ENCODE results near the gene ACTL6B. TPM values are rescaled to one million over a fixed set of nuclear protein-coding genes. Genes with fewer than 3 reads are reported as not detected.

Gene ACTL6B
- total RNA-seq, 1 experiment from 2014 or later, result not detected

GRCh38 chr7:100699018-100699417, 42.8 kb upstream of the ACTL6B start:
- Histone ChIP-seq H3K9me2 (replicated peaks; ENCODE audit: low read length) (0 out of 2 replicates have a peak, but pooled peaks cover 3% of the 10 kb centered on the region), H4K20me1 (ENCODE audit: low read length) (no peaks in the 10 kb centered on the region), H3K27me3 (ENCODE audit: low read length) (no peaks in the 10 kb centered on the region), H3K27ac (ENCODE audit: low read length) (no peak overlapping the region), H3K79me2 (ENCODE audit: low read length) (no peaks in the 10 kb centered on the region), H3K4me2 (ENCODE audit: low read length) (no peak overlapping the region), H3K4me1 (ENCODE audit: insufficient read depth, low read length) (no peaks in the 10 kb centered on the region), H3K36me3 (ENCODE audit: low read depth, low read length) (no peaks in the 10 kb centered on the region), H3F3A (ENCODE audit: low read length, unreplicated experiment) (no peaks in the 10 kb centered on the region), H3K9ac (ENCODE audit: low read length) (no peak overlapping the region), H2AFZ (ENCODE audit: low read length) (no peak overlapping the region), H3K9me3 (ENCODE audit: low read length) (no peaks in the 10 kb centered on the region), H3K4me3 (ENCODE audit: low read length) (no peak overlapping the region)
- BruUV-seq (replicated peaks), result no TSS peak
- ATAC-seq, result no peak
- POLR2A ChIA-PET (ENCODE audit: unreplicated experiment), result no interaction called here
- DNase-seq, result no peak
- intact Hi-C loops (cut with micrococcal nuclease), result no loop called here
- CTCF ChIA-PET, result no interaction called here
- TF ChIP-seq EZH2 (IDR thresholded peaks at IDR 0.05; ENCODE audit: low read length, unreplicated experiment) (no peak), EZH2phosphoT487 (IDR thresholded peaks at IDR 0.05; ENCODE audit: borderline replicate concordance, low read length) (no peak), CTCF (conservative IDR thresholded peaks at IDR 0.05; ENCODE audit: low read depth, low read length) (no peak)

DNA sequence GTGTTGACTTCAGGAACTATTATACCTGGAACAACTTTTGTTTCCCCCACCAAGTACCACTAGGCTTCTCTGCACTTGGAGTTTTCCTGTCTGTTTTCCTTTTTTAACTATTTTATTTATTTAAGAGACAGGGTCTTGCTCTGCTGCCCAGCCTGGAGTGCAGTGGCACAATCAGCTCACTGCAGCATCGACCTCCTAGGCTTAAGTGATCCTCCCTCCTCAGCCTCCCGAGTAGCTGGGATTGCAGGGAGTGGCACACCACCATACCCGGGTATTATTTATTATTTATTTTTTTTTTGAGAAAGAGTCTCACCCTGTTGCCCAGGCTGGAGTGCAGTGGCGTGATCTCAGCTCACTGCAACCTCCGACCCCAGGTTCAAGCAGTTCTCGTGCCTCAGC, 39.9 kb upstream of the ACTL6B start:
- H4K20me1 ChIP-seq (ENCODE audit: low read length), result peaks cover under 1% of the 10 kb centered on the region
- CTCF ChIA-PET, result interaction anchor here (1.0 kb wide), 1 partner anchor 10 kb away, joined by 3 read pairs; the partner anchor contains the start of gene POP7
- no peaks in the 10 kb centered on the region for H3K27me3 ChIP-seq (ENCODE audit: low read length)
- intact Hi-C loops (cut with micrococcal nuclease), result no loop called here
- DNase-seq, result no peak
- ATAC-seq, result no peak
- H3K36me3 ChIP-seq (ENCODE audit: low read depth, low read length), result no peaks in the 10 kb centered on the region; the same call in 1 of the 2 replicates
- 0 out of 2 replicates have a peak, but pooled peaks cover 3% of the 10 kb centered on the region for H3K9me2 ChIP-seq (replicated peaks; ENCODE audit: low read length)
- H3K9ac ChIP-seq (ENCODE audit: low read length), result no peak overlapping the region
- TF ChIP-seq EZH2phosphoT487 (IDR thresholded peaks at IDR 0.05; ENCODE audit: borderline replicate concordance, low read length), result no peak
- TF ChIP-seq CTCF (conservative IDR thresholded peaks at IDR 0.05; ENCODE audit: low read depth, low read length), result no peak
- no peak for TF ChIP-seq EZH2 (IDR thresholded peaks at IDR 0.05; ENCODE audit: low read length, unreplicated experiment)
- no peak overlapping the region for H3K27ac ChIP-seq (ENCODE audit: low read length)
- H3K4me1 ChIP-seq (ENCODE audit: insufficient read depth, low read length), result peaks cover 12% of the 10 kb centered on the region
- POLR2A ChIA-PET (ENCODE audit: unreplicated experiment), result no interaction called here
- no peak overlapping the region for H2AFZ ChIP-seq (ENCODE audit: low read length)
- no peaks in the 10 kb centered on the region for H3F3A ChIP-seq (ENCODE audit: low read length, unreplicated experiment)
- H3K4me2 ChIP-seq (ENCODE audit: low read length), result no peak overlapping the region
- no peaks in the 10 kb centered on the region for H3K9me3 ChIP-seq (ENCODE audit: low read length)
- H3K79me2 ChIP-seq (ENCODE audit: low read length), result peaks cover 25% of the 10 kb centered on the region
- no TSS peak for BruUV-seq (replicated peaks)
- no peak overlapping the region for H3K4me3 ChIP-seq (ENCODE audit: low read length)

DNA sequence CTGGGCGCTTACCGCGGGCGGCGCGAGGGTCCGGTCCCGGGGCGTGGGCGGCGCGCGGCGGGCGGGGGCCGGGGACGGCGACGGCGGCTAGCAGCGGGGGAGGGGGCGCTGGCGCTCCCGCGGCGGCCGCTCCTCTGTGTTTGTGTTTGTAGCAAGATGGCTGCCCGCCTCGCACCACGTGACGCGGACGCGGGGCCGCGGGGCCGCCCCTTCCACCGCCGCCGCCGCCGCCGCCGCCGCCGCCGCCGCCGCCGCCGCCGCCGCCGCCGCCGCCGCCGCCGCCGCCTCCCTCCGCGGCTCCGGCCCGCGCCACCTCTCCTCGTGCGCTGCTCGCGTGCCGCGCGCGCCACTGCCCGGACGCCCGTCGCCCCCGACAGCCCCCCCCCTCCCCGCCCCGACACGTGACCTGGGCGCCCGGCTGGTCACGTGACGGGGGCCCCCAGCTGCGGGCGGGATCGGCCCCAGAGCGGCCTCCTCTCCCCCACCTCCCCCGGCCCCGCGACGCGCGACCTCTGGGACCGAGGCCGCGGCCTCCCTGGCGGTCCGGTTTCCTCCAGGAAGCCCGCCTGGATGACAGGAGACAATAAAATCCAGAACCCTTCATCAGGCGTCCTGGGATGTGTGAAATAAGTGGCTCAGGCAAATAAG, 38.0 kb upstream of the ACTL6B start, which contains the start of gene GIGYF1:
GIGYF1 (minus strand) TSS at position 153 of the 648 bp plus-strand sequence. CDS start 6,012 bp downstream, outside the sequence.
- TF ChIP-seq CTCF (conservative IDR thresholded peaks at IDR 0.05; ENCODE audit: low read depth, low read length) (no peak), EZH2phosphoT487 (IDR thresholded peaks at IDR 0.05; ENCODE audit: borderline replicate concordance, low read length) (no peak), EZH2 (IDR thresholded peaks at IDR 0.05; ENCODE audit: low read length, unreplicated experiment) (no peak)
- CTCF ChIA-PET, result no interaction called here
- peaks cover 5% of the 10 kb centered on the region for H4K20me1 ChIP-seq (ENCODE audit: low read length)
- intact Hi-C loops (cut with micrococcal nuclease), result loop anchor here (5.0 kb wide), 1 partner anchor 107 kb away; the partner anchor contains the start of genes FBXO24 and LRCH4
- H3F3A ChIP-seq (ENCODE audit: low read length, unreplicated experiment), result no peaks in the 10 kb centered on the region
- H3K4me2 ChIP-seq (ENCODE audit: low read length), result peak within 1 kb of the TSS; percentile 90
- no peaks in the 10 kb centered on the region for H3K9me2 ChIP-seq (replicated peaks; ENCODE audit: low read length)
- POLR2A ChIA-PET (ENCODE audit: unreplicated experiment), result no interaction called here
- no TSS peak for BruUV-seq (replicated peaks)
- H2AFZ ChIP-seq (ENCODE audit: low read length), result 0 out of 2 replicates have a peak within 1 kb of the TSS, but pooled peaks have one; percentile 67
- H3K27ac ChIP-seq (ENCODE audit: low read length), result no peak within 1 kb of the TSS
- no peaks in the 10 kb centered on the region; the same call in none of the 2 replicates for H3K36me3 ChIP-seq (ENCODE audit: low read depth, low read length)
- DNase-seq (peak; percentile 36), ATAC-seq (peak; percentile 58)
- H3K4me3 ChIP-seq (ENCODE audit: low read length), result peak within 1 kb of the TSS; percentile 96
- H3K9me3 ChIP-seq (ENCODE audit: low read length), result no peaks in the 10 kb centered on the region
- peaks cover 12% of the 10 kb centered on the region for H3K4me1 ChIP-seq (ENCODE audit: insufficient read depth, low read length)
- H3K27me3 ChIP-seq (ENCODE audit: low read length), result no peaks in the 10 kb centered on the region
- H3K9ac ChIP-seq (ENCODE audit: low read length), result peak within 1 kb of the TSS; percentile 91
- H3K79me2 ChIP-seq (ENCODE audit: low read length), result peaks cover 44% of the 10 kb centered on the region

All from PC-3 (cell line).